CD4-positive, alpha-beta T cell treated with Interleukin-15 for 4 hours (primary cell): Measurements from ENCODE around the gene AQP2.

Experiments
- DNase-seq: peaks from one replicate; pipeline ENCODE4 v3.0.0-alpha.2; 2020; ENCODE audit warnings: low spot score

Gene AQP2

GRCh38 chr12:49955899-49956662, 5.5 kb downstream of the AQP2 start:
- no peak for DNase-seq

- DNase-seq: no peak
These were observed 6.4 kb downstream of the AQP2 start for GRCh38 chr12:49956663-49957569.

GRCh38 chr12:49957570-49957967, 7.0 kb downstream of the AQP2 start:
- DNase-seq: no peak

GRCh38 chr12:49959685-49960473, 9.3 kb downstream of the AQP2 start:
- no peak for DNase-seq

- DNase-seq: no peak
These were observed 10.1 kb downstream of the AQP2 start for GRCh38 chr12:49960474-49961110.

GRCh38 chr12:49961111-49961922, 10.8 kb downstream of the AQP2 start, which contains the start of gene AQP5:
Gene AQP5, plus strand, starts transcription at chr12:49961872. Its CDS starts 146 bp downstream, at chr12:49962018.
- no peak for DNase-seq

GRCh38 chr12:49961993-49962764, 11.6 kb downstream of the AQP2 start:
- no peak for DNase-seq

- no peak for DNase-seq
These were observed 12.6 kb downstream of the AQP2 start for GRCh38 chr12:49962861-49963765.

GRCh38 chr12:49963976-49964815, 13.7 kb downstream of the AQP2 start:
- no peak for DNase-seq

- DNase-seq: no peak
These were observed 14.5 kb downstream of the AQP2 start for GRCh38 chr12:49964849-49965624.

- no peak for DNase-seq
These were observed 15.3 kb downstream of the AQP2 start for GRCh38 chr12:49965836-49966235.

GRCh38 chr12:49966511-49967041, 16.0 kb downstream of the AQP2 start:
- no peak for DNase-seq

GRCh38 chr12:49967042-49967776, 16.7 kb downstream of the AQP2 start:
- DNase-seq: peak; percentile 89

GRCh38 chr12:49967777-49968250, 17.3 kb downstream of the AQP2 start:
- no peak for DNase-seq

GRCh38 chr12:49968471-49968870, 17.9 kb downstream of the AQP2 start:
- DNase-seq: no peak

- DNase-seq: no peak
These were observed 18.5 kb downstream of the AQP2 start for GRCh38 chr12:49969027-49969426.
